GM18519 (cell line): ENCODE data around the gene SNRPB2.

Experiments used
- ATAC-seq: cut with Tn5 transposase; IDR thresholded peaks from one replicate; pipeline ENCODE4 v1.9.1; 2021; ENCODE audit warnings: mild to moderate bottlenecking, moderate library complexity; ENCODE audit not compliant: unreplicated experiment, low FRiP score

SNRPB2 gene

DNA sequence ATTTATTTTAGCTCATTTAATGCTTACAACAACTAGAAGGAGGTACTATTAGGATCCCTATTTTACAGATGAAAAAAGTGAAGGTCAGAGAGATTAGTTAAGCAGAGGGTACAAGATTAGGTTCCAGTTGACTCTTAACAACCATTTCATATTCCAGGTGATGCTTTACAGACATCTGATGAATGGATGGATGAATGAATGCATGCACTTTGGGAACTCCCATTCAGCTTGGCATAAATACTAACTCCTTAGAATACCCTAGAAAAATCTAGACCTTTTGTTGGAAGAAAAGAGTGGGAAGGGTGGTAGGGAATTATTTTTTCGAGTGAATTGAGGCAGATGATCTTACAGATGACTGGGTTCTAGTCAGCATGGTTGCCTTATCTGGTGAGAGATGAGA, 746 bp upstream of the SNRPB2 start:
- ATAC-seq, result no peak

DNA sequence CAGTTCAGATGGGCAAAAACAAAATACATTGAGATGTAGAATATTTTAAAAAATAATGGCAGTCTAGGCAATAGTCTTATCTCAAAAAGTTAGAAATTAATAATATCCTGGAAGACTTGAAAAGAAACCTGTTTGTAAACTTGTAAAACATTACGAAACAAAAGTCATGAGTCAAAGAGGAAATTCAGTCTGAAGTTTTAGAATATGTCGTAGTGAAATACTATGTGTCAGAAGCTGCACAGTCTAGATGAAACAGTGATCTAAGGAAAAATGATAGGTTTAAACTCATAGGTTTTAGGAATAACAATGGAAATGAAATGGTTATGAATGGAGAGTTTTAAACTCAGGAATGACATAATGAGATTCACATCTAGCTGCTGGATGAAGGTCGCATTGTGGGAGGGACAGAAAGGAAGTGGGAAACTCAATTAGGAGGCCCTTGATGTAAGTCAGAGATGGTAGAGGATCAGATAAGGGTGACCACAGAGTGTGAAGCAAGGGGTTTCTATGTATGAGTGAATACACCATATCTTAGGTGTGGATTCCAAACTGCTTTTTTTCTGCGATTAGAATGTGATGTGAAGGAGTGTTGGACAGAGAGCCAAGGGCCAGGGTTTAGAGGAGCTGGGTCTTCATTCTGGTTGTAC, 2.8 kb downstream of the SNRPB2 start:
- no peak for ATAC-seq

DNA sequence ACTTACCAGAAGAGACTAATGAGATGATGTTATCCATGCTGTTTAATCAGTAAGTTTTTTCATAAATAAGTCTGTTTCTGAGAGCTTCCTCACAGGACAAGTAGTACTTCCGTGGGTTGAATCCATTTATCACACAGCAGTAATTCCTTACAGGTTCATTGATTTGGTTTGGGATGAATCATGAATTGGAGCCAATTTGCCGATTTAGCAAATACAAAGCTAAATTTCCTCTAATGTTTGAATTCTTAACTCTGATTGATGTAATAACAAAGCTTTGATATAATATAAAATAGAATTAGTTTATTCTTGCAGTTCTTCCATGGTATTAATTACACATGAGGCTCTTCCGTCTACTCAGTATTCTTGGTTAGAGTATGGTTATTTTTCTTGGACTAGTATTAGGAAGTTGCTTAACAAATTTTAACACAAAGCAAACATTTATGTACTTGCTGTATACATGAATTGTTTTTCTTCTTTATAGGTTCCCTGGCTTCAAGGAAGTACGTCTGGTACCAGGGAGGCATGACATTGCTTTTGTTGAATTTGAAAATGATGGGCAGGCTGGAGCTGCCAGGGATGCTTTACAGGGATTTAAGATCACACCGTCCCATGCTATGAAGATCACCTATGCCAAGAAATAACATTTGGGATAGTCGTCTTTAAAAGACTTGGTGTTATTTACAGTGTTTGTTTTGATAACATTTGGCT, 10.7 kb downstream of the SNRPB2 start:
- ATAC-seq, result no peak

DNA sequence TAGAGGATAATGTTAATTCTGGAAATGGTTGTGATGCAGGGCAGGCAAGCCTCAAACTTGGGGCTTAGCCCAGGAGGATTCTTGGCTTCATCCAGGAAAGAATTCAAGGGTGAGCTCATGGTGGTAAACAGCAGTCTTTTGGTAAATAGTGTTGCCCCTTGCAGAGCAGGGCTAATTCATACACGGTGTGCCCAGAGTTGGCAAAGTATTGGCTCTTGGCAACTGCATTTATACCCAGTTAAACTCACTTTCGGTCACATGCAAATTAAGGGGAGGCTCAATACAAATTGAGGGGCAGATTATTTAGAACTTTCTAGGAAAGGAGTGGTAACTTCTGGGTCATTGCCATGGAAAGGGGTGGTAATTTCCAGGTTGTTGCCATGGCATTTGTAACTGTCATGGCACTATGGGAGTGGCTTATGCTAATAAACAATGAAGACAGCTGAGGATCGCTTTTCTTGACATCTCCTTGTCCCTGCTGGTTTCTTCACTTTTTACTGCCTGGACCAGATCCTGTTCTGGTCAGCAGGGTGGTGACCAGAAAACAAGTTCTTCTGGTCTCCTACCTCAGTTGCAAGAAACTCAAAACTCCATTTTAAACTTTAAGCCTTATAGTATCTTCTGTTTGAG, 14.5 kb downstream of the SNRPB2 start:
- no peak for ATAC-seq

DNA sequence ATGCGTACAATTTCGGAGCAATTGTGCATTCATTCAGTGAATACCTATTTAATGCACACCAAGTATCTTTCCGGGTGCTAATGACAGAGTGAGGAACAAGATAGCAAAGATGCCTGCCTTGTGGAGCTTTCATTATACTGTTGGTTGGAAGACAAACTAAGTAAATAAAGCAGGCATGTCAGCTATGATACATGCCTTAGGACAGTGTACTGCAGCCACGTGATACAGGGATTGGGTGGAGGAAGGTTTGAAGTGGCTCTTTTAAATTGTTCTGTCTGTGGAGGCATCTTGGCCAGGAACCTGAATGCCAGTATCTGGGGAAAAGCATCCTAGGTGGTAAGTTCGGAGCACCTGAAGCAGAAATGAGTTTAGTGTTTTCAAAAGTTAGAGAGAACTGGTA, 15.4 kb downstream of the SNRPB2 start:
- no peak for ATAC-seq

DNA sequence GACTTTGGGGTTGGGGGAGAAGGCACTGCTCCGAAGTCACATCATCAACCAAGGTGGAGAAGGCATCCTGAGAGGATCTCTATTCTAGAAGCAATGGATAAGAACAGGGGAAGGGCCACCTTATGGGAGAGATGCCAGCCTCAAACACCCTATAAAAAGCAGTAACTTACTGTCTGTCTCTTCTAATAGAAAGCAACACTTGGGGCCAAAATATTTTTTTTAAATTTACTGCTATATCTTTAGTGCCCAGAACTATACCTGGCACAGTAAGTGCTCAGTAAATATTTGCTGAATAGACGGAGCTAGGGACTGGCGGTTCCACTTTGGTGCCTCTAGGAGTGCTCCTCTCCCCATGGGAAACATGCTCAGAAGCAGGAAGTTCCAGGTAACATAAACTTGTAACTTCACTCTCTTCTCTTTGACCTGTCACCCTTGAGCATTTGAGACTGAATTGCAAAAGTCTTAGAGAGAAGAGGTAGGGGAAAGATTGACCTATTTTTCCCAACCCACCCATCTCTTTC, 17.5 kb downstream of the SNRPB2 start:
- ATAC-seq, result no peak

DNA sequence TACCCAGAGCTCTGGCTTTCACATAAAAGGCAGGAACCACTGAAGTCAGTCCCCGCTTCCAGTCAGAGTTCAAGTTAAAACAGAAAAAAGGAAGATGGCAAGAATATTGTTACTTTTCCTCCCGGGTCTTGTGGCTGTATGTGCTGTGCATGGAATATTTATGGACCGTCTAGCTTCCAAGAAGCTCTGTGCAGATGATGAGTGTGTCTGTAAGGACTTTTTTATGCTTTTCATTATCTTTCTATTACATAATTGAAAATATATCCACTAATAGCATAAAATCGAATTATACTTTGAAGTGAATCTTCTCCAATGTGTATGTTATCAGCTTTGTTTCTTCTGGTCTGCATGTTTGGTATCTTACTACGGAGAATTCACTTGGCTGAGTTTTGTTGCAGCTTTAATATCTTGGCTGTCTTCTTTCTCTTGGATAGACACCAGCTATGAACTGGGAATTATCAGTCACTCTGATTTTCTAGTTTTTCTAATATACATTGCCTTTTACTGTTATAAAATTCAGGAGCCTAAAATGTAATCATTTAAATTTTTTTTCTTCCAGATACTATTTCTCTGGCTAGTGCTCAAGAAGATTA, 18.6 kb downstream of the SNRPB2 start, which contains the start of gene OTOR:
Gene OTOR, plus strand, starts transcription at position 51 of the 593 bp plus-strand sequence. Its CDS starts 44 bp downstream, at position 95.
- ATAC-seq, result no peak

DNA sequence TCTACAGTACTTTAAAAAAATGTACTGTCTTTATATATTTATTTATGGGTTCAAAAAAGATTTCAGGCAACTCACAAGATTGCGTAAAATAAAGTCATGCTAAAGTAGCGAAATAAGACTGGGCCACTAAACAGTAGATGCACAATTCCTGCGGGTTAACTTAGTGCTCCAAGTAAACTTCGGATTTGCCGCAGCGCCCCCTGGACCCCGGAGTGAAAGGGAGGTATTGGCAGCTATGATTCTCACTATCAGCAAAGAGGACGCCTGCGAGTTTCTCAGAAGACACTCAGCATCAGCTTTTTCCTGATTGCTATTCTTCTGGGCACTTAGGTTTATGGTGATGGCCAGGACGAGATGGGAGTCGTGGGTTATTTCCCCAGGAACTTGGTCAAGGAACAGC, 19.7 kb downstream of the SNRPB2 start:
- ATAC-seq, result no peak

DNA sequence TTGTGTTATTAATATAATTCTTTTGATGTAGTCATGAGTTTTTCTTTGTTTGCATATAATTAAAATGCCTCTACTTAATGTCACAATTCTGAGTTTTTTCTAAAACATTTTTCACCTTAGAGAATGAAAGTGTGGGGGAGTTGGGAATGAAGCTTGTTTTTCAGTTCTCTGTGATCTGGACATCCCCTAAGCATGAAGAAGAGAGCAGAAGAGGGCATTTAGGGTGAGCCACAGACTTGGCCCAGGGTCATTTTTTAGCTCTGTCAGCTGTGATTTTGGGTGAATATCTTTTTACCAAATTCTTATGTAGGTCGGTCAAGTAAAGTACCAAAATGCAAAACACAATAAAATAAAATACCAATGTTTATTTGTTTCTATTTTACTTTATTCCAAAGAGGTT, 22.3 kb downstream of the SNRPB2 start:
- ATAC-seq, result no peak

DNA sequence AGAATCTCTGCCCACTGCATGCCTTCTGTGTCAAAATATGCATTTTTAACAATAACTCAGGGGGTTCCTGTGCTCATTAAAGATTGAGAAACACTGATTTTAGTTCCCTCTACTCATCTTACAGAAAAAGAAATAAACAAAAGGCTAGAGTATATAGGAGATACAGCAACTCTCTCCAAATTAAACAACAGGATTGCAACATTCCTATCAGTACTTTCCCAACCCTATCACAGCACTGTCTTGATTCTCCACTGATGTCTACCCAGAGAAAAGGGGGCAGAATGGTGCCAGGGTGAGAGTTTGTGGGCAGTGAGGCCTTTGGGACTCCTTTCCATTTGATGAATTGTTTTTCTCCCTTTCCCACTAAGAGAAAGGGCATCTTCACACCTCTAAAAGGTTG, 23.1 kb downstream of the SNRPB2 start:
- ATAC-seq, result no peak

DNA sequence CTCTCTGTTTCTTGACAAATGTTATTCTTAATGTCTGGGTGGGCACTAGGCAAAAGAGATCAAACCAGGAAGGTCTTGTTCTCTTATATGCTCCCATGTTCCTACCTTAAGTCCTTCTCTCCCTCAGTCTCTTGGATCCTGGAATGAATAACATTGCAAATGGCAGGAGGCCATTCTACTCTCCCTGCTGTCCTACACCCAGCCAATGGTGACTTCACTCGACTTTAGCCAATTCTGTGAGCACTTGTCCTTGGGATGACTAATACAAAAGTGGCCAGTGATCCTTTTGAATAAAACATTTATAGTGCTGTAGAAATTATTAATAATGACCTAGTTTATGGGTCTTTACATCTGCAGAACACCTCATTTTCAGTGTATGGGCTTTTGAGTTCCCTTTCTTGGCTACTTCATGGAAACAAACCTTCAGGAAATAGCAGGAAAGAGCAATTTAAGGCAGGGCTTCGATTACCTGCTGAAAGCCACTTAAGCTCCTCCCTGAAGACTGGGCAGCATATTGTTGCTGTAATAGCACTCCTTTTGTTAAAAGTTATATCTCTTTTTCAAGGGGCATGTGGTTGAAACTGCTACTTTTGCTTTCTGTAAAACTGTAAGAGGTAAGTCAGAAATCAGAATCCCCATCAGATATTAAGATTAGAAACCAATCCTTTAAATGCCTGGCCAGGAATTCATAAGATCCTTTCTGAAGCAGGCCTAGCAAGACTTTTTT, 28.8 kb downstream of the SNRPB2 start:
- ATAC-seq, result no peak

DNA sequence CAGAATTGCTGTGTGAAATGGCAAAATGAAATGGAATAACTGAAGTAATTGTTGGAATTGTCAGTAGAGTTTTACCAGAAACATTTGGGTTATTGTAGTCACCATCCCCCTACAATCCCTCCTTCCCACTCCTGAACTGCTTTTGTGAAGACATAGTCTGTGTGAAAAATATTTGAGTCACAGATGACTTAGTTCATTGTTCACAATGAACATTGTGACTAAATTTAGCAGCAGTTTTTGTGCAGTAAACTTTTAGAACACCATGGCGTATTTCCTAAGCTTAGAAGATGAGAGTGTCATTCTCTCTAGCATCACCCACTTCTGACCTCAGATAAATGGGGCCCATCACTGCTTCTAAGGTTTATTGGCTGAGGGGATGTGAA, 29.3 kb downstream of the SNRPB2 start:
- ATAC-seq, result no peak

DNA sequence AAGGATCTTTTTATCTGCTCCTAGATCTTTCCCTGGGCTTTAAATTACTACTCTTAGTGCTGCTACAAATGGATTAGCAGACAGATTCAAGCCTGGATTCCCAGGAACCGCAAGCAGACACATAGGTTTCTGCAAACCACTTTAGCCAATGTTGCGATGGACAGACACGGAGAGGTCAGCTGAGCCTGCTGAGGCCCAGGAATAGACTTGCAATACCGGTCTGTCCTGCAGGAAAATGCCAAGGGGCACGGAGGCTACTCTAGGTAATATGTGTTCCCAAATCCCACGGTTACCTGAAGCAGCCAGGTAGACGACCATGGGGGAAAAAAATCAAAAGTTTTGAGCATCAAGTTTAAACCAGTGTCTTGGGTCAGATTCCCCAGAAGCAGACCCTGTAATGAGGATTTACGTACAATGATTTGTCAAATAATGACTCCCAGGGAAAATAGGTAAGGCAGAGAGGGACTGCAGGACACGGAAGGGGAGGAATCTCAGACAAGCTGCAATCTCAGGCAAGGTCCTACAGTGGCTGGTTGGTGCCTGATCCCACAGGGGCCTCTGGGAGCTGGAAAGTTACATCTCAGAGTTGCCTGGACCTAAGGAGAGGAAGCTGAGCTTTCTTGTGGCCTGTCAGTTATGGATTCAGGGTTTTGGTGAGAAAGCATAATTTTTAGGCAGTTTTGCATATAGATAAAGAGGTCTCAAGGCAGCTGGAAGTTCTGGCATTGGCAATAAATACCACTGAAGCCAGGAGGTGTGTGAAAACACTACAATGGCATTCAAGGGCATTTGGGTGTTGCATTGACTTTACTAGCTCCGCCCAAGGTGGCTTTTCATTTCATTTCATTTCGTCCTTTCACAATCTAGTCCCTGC, 30.8 kb downstream of the SNRPB2 start:
- ATAC-seq, result no peak

DNA sequence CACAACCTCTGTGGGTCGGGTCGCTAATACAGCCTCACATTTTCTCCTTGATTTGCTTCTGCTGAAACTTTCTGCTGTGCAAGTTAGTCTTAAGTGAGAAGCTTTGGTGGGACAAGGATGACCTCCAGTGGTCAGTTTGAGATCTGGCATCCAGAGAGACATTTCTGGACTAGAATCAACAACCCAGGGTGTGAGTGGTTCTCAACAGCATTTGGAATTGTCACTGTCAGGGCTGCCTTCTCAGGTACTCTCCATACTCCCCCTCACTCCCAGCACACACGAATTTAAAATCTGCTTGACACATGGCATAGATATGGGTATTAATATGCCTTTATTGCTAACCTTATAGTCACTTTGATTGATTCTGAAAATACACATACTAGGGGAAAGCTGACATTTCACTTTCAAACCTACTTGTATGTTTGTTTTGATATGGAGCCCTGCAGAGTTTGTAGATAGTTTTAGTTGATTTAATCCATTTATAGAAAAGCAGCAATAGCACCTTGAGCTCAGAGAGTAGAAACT, 31.5 kb downstream of the SNRPB2 start:
- peak; percentile 65 for ATAC-seq

DNA sequence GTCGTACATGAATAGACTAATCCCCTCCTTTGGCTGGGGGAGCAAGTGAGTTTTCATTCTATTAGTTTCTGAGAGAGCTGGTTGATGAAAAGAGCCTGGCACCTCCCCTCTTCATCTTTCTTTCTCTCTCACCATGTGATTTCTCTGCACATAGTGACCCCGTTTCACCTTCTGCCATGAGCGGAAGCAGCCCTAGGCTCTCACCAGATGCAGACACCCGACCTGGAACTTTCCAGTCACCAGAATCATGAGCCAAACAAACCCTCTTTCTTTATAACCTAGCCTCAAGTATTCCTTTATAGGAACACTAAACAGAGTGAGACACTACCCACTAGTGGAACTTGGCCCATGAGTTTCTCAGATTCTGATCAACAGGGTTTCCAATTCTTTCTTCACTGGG, 34.7 kb downstream of the SNRPB2 start:
- ATAC-seq, result no peak

DNA sequence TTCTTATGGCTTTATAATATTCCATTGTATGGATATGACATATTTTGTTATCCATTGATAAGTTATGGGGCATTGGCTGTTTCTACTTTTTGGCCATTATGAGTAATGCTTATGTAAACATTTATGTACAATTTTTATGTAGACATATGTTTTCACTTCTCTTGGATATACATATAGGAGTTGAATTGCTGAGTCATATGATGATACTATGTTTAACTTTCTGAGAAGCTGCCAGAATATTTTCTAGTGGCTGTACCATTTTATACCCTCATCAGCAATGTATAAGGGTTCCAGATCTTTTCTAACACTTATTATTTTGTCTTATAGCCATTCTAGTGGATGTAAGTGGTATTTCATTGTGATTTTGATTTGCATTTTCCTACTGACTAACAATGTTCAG, 41.4 kb downstream of the SNRPB2 start:
- no peak for ATAC-seq

DNA sequence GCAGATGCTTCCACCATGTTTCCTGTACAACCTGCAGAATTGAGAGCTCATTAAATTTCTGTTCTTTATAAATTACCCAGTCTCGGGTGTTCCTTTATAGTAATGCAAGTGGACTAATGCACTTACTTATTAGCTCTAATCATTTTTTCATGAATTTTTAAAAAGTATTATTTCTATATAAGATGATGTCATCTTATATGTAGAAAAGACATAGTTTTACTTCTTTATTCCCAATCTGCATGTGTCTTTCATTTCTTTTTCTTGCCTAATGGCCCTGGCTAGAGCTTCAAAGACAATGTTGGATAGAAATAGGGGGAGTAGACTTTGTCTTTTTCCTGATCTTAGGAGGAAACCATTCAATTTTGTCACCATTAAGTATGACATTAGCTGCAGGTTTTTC, 46.1 kb downstream of the SNRPB2 start:
- no peak for ATAC-seq

DNA sequence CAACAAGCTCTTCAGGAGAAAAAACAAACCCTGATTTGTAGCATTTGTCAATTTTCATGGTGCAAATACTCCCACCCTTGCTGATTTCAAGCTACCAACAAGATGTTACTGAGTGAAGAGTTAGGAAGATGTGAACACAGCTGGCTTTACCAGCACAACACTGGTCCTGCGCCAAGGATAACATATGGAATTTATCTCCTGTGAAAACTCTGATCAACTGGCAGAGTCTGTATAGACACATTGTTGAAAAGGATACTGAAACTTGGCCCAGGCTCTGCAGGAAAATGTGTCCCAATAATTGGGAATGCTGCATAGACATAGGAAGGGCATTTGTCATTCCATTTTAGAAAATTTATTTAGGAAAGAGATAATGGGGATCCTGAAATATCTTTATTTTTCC, 47.3 kb downstream of the SNRPB2 start:
- ATAC-seq, result no peak

DNA sequence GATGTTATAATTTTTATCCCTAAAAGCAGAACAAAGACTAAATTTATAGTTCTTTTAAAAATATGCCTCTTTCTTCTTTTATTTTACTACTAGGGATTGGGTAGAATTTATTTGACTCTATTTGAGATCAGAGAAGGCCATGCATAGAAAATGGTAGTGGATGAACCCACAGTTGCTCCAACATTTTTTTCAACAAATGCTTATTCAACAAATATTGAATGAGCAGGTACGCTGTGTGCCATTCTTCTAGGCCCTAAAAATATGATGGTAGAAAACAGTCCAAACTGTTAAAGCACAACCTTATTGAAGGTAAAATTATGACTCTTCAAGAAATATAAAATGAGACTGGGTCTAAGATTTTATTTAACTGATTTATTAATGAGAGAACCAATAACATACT, 48.3 kb downstream of the SNRPB2 start:
- no peak for ATAC-seq
